Liver (tissue), 3 donors: Measurements from ENCODE around the gene ACAD8.

Source experiments
- EGR1 ChIP-seq, 2 donors: IDR thresholded peaks; 2 replicates each; pipeline ENCODE4 v1.6.1; 2016 to 2018; ENCODE audit warnings: antibody characterized with exemption in 2 of 2, low read depth in 2 of 2
- FOXA1 ChIP-seq: IDR thresholded peaks from 2 replicates; pipeline ENCODE4 v1.6.1; 2016; ENCODE audit warnings: antibody characterized with exemption
- FOXA2 ChIP-seq: IDR thresholded peaks from 2 replicates; pipeline ENCODE4 v1.6.1; 2016; ENCODE audit warnings: antibody characterized with exemption
- RAD21 ChIP-seq, 2 donors: IDR thresholded peaks; 2 replicates each; pipeline ENCODE4 v1.6.1; 2016; ENCODE audit warnings: antibody characterized with exemption in 2 of 2, mild to moderate bottlenecking in 2 of 2
- TAF1 ChIP-seq: conservative IDR thresholded peaks from 2 replicates; pipeline ENCODE4 v1.6.1; 2016; ENCODE audit warnings: antibody characterized with exemption, mild to moderate bottlenecking
- YY1 ChIP-seq: IDR thresholded peaks from 2 replicates; pipeline ENCODE4 v1.6.1; 2016; ENCODE audit warnings: antibody characterized with exemption, mild to moderate bottlenecking
- TF ChIP-seq, protein P1 (sequence below): fragments of 150-350 bp; IDR thresholded peaks from 2 replicates; pipeline ENCODE4 v1.5.1; 2017; ENCODE audit warnings: improper control_type of control experiment, low read depth, low read length; ENCODE audit not compliant: missing input control
- TF ChIP-seq, protein P2 (sequence below): IDR thresholded peaks from 2 replicates; pipeline ENCODE4 v1.6.1; 2016; ENCODE audit warnings: antibody characterized with exemption, mild to moderate bottlenecking
- TF ChIP-seq, protein P3 (sequence below): IDR thresholded peaks from 2 replicates; pipeline ENCODE4 v1.6.1; 2016; ENCODE audit warnings: antibody characterized with exemption
- TF ChIP-seq, protein P4 (sequence below): IDR thresholded peaks from 2 replicates; pipeline ENCODE4 v1.6.1; 2016; ENCODE audit warnings: antibody characterized with exemption
- TF ChIP-seq, protein P5 (sequence below): IDR thresholded peaks from 2 replicates; pipeline ENCODE4 v1.6.1; 2016; ENCODE audit warnings: antibody characterized with exemption
- donor health status: healthy.
- donor health status: healthy.

DNA sequence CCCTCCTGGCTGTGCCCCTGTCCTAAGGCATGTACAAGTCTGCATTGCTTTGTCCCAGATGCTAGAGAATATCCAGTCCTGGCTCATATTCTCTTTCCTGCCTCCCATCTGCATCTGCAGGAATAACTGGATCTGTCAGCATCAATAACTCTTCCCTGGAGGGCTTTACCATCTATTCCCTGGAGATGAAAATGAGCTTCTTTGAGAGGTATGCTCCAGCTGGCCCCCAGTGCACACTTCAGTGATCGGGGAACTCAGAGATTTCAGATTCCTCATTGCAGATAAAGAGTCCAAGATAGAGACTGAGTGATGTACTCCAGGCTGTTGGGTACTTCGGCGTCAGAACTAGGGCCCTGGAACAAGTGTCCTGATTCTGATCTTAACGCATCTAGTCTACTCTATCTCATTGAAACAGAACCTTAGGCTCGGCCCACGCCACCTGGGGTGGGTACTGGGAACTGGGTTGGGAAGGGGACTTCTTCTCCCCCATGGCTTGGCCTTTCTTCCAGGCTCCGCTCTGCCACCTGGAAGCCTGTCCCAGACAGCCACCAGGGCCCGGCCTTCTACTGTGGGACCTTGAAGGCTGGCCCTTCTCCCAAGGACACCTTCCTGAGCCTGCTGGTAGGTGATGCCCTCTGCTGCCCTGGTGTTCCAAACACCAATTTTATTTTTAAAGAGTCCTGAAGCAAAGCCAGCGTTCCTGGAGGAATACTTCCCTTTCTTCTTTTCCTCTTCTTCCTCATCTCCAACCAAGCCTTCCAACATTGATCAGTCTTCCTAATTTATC is 60.6 kb downstream of the ACAD8 start:
- peak; percentile 15 to 22 for TF ChIP-seq RAD21 (IDR thresholded peaks at IDR 0.05)
- TF ChIP-seq, protein P1, sequence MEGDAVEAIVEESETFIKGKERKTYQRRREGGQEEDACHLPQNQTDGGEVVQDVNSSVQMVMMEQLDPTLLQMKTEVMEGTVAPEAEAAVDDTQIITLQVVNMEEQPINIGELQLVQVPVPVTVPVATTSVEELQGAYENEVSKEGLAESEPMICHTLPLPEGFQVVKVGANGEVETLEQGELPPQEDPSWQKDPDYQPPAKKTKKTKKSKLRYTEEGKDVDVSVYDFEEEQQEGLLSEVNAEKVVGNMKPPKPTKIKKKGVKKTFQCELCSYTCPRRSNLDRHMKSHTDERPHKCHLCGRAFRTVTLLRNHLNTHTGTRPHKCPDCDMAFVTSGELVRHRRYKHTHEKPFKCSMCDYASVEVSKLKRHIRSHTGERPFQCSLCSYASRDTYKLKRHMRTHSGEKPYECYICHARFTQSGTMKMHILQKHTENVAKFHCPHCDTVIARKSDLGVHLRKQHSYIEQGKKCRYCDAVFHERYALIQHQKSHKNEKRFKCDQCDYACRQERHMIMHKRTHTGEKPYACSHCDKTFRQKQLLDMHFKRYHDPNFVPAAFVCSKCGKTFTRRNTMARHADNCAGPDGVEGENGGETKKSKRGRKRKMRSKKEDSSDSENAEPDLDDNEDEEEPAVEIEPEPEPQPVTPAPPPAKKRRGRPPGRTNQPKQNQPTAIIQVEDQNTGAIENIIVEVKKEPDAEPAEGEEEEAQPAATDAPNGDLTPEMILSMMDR: no peak
- TF ChIP-seq, protein P2, sequence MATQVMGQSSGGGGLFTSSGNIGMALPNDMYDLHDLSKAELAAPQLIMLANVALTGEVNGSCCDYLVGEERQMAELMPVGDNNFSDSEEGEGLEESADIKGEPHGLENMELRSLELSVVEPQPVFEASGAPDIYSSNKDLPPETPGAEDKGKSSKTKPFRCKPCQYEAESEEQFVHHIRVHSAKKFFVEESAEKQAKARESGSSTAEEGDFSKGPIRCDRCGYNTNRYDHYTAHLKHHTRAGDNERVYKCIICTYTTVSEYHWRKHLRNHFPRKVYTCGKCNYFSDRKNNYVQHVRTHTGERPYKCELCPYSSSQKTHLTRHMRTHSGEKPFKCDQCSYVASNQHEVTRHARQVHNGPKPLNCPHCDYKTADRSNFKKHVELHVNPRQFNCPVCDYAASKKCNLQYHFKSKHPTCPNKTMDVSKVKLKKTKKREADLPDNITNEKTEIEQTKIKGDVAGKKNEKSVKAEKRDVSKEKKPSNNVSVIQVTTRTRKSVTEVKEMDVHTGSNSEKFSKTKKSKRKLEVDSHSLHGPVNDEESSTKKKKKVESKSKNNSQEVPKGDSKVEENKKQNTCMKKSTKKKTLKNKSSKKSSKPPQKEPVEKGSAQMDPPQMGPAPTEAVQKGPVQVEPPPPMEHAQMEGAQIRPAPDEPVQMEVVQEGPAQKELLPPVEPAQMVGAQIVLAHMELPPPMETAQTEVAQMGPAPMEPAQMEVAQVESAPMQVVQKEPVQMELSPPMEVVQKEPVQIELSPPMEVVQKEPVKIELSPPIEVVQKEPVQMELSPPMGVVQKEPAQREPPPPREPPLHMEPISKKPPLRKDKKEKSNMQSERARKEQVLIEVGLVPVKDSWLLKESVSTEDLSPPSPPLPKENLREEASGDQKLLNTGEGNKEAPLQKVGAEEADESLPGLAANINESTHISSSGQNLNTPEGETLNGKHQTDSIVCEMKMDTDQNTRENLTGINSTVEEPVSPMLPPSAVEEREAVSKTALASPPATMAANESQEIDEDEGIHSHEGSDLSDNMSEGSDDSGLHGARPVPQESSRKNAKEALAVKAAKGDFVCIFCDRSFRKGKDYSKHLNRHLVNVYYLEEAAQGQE: no peak
- no peak for TF ChIP-seq TAF1
- no peak for TF ChIP-seq EGR1 (IDR thresholded peaks at IDR 0.05; ENCODE audit: low read depth in 2 of 2)
- no peak for TF ChIP-seq FOXA1
- TF ChIP-seq, protein P3, sequence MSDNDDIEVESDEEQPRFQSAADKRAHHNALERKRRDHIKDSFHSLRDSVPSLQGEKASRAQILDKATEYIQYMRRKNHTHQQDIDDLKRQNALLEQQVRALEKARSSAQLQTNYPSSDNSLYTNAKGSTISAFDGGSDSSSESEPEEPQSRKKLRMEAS: no peak
- TF ChIP-seq, protein P4, sequence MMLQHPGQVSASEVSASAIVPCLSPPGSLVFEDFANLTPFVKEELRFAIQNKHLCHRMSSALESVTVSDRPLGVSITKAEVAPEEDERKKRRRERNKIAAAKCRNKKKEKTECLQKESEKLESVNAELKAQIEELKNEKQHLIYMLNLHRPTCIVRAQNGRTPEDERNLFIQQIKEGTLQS: no peak
- no peak for TF ChIP-seq YY1
- TF ChIP-seq FOXA2: no peak
- TF ChIP-seq, protein P5, sequence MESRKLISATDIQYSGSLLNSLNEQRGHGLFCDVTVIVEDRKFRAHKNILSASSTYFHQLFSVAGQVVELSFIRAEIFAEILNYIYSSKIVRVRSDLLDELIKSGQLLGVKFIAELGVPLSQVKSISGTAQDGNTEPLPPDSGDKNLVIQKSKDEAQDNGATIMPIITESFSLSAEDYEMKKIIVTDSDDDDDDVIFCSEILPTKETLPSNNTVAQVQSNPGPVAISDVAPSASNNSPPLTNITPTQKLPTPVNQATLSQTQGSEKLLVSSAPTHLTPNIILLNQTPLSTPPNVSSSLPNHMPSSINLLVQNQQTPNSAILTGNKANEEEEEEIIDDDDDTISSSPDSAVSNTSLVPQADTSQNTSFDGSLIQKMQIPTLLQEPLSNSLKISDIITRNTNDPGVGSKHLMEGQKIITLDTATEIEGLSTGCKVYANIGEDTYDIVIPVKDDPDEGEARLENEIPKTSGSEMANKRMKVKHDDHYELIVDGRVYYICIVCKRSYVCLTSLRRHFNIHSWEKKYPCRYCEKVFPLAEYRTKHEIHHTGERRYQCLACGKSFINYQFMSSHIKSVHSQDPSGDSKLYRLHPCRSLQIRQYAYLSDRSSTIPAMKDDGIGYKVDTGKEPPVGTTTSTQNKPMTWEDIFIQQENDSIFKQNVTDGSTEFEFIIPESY: no peak
